GM21576 (cell line): ENCODE measurements around the gene B9D1.

Experiments
- ATAC-seq: cut with Tn5 transposase; IDR thresholded peaks from one replicate; pipeline ENCODE4 v1.9.1; 2021; ENCODE audit warnings: mild to moderate bottlenecking, moderate library complexity; ENCODE audit not compliant: unreplicated experiment

The B9D1 gene, protein sequence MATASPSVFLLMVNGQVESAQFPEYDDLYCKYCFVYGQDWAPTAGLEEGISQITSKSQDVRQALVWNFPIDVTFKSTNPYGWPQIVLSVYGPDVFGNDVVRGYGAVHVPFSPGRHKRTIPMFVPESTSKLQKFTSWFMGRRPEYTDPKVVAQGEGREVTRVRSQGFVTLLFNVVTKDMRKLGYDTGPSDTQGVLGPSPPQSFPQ

DNA sequence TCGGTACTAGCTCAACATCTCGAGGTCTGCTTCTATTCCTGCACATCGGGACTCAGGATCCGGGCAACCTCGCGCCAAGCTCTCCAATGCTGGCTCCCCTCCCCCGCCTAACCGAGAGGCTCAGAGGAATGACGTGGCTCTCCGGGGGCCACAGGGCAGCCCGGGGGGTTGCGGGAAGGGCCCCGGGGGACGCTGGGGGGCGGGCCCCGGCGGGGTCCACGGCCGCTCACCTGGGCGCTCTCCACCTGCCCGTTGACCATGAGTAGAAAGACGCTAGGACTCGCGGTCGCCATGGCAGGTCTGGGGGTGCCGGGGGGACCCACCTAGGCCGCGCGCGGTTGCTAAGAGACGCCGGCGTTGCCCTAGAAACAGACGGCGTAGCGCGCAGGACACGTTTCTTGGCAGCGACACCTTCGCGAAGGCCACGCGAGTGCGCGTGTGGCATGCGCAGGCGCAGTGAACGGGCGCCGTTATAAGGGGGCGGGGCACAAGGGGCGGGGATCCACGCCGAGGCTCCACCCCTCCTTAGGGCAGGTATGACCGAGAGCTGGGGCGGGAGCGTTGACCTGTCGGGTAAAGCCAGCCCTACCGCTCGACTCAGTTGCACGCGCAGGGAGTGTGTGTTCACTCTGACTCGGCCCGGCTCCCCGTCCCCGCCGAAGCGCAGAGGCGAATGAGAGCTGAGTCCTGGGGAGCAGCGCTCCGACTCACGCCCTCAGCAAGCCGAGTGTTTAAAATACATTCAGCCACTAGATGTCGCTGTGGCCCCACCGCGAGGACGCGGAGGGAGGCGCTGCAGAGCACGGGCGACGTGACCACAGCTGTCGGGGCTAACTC, at the start of gene B9D1:
Gene B9D1, minus strand, starts transcription at position 447 of the 837 bp plus-strand sequence. Its CDS starts 154 bp downstream, at position 293.
- ATAC-seq = peak; percentile 67

DNA sequence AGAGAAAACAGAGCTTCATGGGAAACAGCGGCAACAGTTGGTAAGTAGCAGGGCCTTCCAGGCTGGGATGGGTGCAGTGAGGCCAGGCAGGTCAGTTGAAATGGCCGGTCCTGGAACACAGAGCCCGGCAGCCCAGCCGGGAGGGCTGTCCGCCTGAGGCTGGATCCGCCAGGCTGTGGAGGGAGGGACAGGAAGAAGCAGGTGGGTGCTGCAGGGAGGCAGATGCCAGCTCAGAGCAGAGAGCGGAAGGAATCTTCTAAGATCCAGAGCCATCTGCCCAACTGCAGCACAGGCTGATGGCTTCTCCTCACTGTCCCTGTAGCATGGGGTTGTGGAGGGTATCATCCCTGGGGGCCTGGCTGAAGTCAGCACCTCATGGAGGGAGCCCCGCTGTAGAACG, 49.1 kb upstream of the B9D1 start:
- no peak for ATAC-seq

DNA sequence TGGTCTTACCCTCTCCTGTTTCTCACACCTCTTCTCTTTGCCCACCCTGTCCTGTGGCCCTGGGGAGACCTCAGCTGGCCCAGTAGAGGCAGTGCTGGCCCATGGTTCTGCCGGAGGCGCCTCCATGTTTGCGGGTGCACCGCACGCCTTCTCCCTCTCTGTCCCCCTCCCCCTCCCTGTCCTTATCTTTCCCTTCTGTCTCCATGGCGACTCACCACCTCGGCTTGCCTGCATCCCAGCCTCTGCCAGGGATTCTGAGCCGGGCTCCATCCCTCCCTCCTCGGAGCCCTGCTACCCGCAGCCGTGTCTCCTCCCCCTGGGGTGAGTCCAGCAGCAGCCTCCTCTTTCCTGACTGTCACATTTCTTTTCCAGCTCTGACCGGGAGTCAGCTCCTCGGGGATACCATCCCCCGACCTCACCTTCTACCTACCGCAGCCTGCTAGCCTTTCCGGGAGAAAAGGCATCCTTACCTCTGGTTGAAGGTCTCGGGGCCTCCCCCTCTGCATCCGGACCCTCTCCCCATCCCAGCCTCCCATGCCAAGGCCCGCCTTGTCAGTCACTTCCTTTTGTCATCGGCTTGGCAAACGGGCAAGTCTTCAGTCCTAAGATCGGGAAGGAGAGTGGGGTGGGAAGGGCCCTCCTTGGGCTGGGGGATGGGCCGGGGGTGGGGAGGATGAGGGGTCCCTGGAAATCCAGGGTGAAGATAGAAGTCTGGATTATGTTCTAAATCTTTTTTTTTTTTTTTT, 48.5 kb upstream of the B9D1 start, which contains the start of gene RNF112:
Gene RNF112, plus strand, starts transcription at position 358 of the 746 bp plus-strand sequence. Its CDS starts 177 bp downstream, at position 535.
- no peak for ATAC-seq

DNA sequence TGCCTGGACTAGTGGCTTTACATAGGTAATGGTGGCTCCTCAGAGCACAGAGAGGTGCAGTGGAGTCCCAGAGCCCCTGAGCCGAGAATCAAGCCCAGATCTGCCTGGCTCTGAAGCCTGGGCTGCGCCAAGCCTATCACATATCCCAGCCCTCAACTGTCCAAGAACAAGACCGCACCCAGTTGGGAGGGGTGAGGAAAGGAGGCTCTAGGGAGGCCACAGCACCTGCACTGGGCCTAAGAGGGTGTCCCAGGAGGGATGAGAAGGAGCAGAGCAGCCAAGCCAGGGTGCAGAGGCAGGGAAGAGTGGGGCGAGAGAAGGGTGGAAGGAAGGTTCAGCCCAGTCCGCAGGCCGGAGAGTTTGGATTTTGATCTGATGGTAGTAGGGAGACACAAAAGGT, 47.6 kb upstream of the B9D1 start:
- no peak for ATAC-seq

DNA sequence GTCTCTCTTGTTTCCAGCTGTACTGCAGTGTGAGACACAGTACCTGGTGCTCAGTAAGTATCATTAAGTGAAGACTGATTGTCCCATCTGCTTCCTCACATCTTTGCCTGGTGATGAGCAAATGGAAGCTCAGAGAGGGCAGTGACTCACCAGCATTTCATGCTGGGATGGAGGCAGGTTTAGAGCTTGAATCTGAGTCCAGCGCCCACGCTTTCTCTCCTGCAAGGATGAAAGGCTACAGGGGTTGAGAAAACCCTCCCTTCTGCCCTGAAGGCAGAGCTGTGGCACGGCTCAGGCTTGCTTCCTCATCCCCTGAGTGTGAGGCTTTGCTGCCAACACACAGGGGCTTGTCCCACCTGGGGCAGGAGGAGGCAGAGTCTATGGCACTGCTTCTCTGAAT, 47.0 kb upstream of the B9D1 start:
- no peak for ATAC-seq

DNA sequence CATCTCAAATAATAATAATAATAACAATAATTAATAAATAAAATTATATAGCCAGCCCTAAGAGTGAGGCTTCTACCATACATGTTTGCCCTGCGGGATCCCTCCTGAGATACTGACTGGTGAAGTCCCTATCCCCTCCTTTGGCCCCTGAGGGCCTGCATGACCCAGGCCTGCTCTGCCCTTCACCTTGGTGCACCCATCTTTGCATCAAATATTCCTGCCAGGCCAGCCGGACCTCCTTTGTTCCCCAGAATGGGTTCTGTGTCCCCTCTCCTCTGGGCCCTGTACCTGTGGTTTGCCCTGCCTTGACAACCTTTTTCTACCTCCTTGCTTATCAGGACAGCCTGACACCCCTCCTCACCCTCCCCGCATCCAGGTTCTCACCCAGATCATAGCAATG, 46.5 kb upstream of the B9D1 start:
- no peak for ATAC-seq

DNA sequence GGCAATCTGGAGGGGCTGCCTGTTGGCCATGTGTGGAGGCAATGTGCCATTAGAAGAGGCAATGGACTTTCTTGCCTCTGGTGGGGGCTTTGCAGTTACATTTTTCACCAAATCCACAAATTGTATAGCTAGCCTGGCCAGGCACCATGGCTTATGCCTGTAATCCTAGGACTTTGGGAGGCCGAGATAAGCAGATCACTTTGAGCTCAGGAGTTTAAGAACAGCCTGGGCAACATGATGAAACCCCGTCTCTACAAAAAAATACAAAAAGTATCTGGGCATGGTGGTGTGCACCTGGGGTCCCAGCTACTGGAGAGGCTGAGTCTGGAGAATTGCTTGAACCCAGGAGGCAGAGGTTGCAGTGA, 45.8 kb upstream of the B9D1 start:
- no peak for ATAC-seq

DNA sequence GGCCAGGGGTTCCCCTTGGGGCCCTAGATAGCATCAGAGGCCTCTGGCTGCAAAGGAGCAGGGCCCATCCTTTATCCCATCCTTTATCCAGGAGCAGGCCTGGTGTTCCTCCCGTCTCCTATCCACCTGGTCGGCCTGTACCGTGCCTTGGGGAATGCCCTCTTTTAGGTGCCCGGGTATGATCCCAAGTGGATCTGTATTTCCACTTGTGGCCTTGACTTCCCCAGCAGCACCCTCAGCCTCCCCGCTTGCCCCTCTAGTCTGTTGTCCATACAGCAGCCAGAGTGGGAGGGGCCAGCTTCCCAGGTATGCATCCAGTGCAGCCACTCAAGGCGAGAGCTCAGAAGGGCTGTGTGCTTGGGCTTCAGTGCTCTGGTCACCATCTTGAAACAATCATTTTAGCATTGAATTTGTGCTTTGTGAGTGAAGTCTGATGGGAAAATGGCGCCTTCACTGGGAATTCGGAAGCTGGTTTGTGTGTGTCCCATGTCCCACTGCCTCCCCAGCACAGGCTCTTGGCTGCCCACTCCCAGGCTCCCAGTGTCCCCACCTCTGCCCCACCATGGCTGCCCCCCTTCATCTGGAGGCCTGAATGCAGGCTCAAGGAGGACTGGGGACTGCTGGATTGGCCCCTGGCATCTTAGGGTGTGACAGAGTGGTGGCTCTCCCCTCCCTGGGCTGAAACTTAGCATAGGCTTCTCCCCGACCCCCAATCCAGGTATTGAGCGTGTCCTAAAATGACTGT, 45.2 kb upstream of the B9D1 start:
- ATAC-seq = no peak

DNA sequence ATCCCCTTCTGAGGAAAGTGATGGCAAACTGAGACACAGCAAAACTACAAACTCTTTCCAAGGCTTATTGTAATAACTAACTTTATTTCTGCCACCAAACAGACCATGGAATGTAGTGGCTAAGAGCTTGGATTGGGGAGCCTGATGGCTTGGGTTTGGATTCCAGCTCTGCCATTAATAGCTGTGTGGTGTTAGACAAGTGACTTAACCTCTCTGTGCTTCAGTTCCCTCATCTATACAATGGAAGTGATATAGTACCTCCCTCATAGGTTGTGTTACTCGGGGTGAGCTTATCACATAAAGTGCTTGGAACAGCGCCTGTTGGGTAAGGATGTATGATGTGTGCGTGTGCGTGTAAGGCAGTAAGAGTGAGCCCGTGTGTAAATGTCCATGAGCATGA, 42.6 kb upstream of the B9D1 start:
- no peak for ATAC-seq

DNA sequence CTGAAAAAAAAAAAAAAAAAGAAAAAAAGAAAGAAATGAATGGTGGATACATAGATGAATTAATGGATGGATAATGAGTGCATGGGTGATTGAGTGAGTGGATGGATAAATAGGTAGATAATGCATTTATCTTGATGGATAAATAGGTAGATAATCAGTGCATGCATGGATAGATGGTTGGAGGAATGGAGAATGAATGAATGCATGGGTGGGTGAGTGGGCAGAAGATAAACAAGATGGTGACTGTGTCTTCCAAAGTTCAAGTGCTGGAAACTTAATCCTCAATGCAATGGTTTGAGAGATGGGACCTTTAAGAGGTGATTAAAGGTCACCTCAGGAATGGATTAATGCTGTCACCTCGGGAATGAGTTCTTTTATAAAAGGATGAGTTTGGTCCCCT, 41.7 kb upstream of the B9D1 start:
- ATAC-seq = no peak

DNA sequence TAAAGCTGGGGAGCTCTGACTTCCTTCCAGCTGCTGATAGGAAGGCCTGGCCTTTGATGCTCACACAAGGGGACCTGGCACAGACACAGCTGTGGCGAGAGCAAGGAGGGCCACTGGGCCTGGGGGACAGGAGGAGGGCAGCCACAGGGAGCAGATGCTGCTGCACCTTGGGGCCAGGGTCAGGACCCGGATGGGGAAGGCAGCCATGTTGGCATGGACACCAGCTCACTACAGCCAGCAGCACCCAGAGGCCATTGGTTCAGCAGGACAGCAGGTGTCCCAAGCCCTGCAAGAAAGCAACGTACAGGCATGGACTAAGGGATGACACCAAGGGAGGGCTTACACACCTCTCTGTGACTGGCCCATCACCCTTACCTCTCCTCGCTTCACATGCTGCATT, 40.5 kb upstream of the B9D1 start:
- ATAC-seq = no peak

DNA sequence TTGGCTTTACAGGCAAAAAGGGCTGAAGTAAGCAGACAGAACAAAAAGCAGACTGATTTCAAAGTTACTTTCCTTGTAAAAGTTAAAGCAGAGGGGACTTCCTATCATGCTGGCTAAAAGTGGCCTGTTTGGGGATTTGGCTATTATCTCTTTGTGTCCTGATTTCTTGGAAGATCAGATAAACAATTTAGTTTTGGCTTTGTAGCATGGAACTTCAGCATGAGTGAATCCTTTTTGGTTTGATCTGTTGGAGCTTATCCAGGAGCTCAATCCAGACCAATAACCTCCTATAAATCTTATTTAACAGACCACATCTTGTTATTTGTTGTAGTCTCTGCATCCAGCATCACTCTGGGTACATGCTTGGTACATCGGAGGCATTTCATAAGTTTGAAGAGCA, 39.6 kb upstream of the B9D1 start:
- no peak for ATAC-seq

DNA sequence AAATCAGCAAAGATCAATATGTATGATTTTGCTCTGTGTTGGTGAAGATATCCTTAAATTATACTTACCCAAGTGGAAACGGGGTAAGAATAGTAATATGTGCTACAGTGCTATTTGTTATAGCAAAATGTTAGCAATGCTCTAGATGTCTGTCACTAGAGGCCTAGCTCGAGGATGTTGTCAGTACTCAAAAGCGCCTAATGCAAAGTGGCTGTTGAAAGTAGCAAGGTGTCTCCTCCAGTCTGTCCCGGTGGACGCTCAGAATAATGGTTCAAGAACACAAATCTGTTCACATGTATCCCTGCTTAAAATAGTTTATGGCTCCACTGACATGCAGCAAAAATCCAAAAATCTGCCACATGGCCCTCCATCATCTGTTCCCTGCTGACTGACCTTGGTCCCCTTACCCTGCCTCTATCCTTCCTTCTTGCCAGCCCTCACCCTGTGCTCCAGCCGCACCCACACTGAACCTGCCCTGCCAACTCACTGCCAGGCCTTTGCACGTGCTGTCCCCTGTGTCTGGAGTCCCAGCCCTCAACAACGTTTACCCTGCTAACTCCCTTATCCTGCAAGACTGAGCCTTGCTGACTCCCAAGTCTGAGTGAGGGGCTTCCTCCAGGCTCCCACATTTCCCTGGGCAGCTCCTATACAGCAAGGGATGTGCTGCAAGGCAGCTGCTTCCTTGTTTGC, 38.9 kb upstream of the B9D1 start:
- ATAC-seq = no peak

DNA sequence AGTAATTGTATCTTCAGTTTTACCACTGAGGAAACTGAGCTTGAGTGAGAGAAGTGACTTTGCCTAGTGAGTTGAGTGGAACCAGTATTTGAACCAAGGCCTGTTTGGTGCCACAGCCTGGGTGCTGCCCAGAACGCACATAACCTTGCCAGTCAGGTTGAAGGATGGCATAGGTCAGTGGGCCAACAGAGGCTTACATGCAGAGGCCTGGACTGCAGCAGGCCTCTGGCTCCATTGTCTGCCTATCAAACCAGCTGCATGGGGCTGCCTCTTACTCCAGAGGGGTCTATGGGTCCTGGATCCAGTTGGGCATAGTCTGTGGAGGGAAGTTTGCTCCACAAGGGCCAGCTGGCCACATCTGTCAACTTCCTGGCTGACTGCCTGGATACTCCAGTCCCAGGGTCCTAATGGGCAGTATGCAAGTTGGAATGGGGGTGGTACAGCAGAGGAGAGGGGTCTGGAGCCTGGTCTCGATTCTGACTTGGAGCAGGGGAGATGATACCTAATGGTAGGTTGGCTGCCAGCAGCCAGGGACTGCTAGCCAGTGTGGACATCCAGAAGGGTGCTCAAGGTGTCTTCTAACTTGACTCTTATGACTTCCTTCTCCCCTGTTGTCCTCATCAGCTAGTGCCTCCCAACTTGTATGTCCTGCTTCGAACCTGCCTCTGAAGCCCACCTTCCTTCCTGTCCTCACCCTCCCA, 37.4 kb upstream of the B9D1 start:
- ATAC-seq = no peak

DNA sequence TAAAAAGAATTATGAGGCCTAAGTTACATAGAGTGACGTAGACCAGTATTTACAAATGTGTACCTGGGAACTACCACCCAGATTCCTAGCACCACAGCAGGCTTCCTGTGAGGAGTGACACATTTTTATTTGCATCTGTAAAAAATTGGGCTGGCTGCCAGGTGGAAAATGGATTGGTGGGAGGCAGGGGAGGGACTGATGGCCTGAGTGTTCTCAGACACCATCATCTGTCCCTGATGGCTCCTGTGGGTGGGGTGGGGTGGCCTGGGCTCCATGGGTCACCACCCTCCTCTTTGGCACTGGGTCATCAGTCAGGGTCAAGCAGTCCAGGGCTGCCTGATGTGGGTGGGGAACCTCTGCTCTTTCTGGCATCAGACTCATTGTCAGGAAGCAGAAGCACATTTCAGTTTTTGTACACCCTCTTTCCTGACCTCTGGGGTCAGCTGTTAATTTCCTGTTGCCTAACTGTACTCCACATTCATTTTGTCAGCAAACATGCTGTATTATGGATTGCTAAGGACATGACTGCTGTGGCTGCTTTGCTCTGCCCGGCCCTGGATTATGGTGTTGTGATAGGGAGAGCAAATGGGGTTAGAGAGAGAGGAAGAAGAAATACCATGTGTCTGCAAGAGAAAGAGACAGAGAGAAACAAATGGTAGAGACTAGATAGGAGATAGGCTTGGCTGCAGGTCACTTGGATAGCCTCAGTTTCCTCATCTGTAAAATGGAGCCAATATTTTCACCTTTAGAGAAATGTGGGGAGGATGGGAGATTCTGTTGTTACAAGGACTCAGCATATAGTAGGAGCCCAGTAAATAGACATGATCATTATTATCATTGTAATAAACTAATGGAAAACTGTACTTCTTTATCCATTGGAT, 36.0 kb upstream of the B9D1 start:
- no peak for ATAC-seq

DNA sequence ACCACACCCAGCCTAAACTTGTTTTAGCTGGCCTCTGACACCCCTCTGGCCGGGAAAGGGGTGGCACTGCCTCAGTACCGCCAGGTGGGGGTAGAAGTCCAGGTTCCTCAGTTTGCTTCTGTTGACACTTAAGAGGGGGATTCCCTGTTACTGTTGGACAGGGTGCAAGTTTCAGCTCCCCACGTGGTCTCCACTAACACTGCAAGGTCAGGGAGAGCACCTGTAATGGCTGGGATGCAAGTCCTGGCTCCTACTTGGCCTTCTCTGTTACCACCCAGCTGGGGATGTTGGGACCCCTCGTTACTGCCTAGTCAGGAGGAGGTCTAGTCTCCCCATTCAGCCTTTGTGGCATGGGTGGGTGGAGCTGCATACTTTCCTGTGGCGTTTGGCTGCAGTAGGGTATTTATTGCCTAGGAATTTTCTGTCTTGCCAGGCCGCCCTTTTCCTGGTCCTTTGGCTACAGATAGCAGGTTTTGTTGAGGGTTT, 35.1 kb upstream of the B9D1 start:
- ATAC-seq = no peak

DNA sequence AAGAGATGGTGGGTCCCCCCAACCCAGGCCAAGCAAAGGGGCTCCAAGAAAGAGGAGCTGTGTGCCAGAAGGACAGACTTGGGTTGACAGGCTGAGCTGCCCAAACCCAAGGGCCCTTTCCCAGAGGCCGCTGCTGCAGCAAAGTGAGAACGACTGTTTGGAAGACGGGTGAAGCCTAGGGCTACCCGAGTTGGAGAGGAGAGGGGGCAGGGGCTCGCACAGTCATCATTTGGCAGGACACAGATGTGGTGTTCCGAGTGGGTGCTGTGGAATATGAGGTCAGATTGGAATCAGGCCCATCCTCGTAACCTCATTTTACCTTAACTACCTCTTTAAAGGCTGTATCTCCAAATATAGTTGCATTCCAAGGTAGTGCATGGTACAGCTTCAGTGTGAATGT, 29.8 kb upstream of the B9D1 start:
- ATAC-seq = no peak

DNA sequence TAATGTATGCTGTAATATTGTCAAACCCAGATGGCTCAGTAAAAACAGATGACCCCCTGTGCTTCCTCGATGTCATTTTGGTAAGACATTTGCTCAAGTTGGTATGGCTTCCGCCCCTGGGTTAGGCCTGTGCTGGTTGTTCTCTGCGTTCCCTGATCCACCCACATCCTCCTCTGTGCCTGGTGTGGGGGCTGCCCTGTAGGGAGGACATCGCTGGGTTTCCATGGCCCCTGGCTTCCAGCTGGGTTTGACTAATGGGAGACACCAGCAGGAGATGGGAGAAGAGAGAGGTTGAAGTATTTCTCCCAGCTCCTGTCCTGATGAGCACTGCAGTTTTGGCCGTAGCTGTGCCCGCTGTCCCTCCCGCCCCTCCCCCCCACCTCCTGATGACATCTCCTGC, 28.9 kb upstream of the B9D1 start:
- ATAC-seq = no peak

DNA sequence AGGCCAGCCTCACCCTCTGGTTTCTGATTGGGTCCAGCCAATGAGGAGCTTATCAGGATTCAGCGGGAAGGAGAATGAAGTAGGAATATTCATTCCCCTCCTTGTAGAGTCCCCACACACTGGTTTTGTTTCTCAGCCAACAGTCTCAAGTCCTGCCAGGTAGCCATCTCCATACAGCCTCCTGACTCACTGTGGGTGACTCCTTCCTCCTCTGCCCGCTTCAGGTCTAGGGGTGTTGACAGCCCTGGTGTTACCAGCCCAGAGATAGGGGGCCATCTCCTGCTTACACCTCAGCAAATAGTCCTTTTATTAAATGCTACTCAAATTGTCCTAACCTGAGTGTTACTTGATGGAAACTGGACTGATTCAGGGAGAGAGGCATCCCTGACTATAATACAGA, 28.4 kb upstream of the B9D1 start:
- ATAC-seq = no peak
